SIG-M5 treated with dmso at 0.1 percent for 504 hours (cell line): Measurements from ENCODE around the gene FKBP2.
A peak's percentile ranks its signal among the peaks of the same experiment; 100 is the strongest.

Experiments
- DNase-seq: peaks from one replicate; lab custom pipeline; 2025; ENCODE audit not compliant: unreplicated experiment; lab: John Stamatoyannopoulos, UW

Gene FKBP2

DNA sequence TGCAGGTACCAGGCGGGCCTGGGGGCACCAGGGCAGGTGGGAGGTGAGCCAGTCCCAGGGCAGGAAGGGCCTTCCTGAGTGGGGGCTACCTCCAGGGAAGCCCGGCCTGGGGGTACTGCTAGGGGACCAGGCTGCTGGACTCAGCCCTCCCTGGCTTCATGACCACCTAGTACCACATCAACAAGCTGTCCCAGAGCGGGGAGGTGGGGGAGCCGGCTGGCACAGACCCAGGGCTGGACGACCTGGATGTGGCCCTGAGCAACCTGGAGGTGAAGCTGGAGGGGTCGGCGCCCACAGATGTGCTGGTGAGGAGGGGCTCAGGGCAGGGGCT is 21.6 kb upstream of the FKBP2 start:
- DNase-seq = no peak

DNA sequence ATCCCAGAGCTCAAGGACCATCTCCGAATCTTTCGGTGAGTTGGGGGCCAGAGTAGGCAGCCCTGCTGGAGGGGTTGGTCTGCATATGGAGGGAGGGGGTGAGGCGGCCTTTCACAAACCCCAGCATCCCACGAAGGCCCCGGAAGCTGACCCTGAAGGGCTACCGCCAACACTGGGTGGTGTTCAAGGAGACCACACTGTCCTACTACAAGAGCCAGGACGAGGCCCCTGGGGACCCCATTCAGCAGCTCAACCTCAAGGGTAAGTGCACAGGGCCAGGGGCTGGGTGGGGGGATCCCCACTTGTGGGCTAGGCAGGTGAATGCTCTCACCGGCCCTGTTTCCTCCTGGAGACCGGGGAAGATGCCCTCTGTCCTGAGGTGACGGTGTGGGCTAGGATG is 21.1 kb upstream of the FKBP2 start:
- DNase-seq = no peak

DNA sequence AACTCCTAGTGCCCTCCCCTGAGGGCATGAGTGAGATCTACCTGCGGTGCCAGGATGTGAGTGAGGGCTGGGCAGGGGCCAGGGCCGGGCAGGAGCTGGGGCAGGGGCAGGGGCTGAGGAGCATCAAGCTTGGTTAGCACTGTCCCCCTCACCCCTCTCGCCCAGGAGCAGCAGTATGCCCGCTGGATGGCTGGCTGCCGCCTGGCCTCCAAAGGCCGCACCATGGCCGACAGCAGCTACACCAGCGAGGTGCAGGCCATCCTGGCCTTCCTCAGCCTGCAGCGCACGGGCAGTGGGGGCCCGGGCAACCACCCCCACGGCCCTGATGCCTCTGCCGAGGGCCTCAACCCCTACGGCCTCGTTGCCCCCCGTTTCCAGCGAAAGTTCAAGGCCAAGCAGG is 20.6 kb upstream of the FKBP2 start:
- DNase-seq = no peak

DNA sequence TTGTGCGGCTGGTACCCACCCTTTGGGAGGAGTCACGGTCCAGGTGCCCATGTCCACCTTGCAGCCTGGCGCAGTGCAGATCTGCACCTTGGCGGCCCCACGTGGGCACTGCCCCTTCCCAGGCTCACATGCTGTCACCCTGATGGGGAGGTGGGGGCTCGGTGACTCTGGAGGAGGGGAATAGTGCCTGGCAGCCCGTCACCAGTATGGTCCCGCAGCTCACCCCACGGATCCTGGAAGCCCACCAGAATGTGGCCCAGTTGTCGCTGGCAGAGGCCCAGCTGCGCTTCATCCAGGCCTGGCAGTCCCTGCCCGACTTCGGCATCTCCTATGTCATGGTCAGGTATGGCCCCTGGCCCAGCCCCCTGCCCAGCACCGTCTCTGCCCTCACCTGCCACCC is 20.1 kb upstream of the FKBP2 start:
- no peak for DNase-seq

DNA sequence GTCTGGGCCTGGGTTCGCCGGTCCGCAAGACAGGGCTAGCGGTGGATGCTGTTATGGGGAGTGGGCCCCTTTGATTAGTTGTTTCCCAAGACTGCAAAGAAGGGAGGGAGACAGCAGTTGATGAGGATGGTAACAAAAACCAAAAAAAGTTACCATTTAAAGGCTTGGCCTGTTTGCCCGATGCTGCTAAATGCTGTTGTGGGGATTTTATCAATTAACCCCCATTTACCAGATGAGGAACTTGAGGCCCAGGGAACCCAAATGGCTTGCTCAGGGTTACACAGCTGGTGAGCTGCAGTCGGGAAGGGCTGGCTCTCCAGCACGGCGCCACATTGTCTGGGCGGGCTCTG is 18.3 kb upstream of the FKBP2 start:
- DNase-seq = no peak

DNA sequence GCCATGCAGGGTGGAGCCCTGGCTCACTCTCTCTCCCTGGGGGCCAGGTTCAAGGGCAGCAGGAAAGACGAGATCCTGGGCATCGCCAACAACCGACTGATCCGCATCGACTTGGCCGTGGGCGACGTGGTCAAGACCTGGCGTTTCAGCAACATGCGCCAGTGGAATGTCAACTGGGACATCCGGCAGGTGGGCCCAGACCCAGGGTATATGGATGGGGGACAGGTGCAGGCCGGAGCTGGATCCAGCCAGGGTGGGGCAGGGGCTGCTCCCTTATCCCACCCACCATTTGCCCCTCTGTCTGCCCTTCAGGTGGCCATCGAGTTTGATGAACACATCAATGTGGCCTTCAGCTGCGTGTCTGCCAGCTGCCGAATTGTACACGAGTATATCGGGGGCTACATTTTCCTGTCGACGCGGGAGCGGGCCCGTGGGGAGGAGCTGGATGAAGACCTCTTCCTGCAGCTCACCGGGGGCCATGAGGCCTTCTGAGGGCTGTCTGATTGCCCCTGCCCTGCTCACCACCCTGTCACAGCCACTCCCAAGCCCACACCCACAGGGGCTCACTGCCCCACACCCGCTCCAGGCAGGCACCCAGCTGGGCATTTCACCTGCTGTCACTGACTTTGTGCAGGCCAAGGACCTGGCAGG is 17.8 kb upstream of the FKBP2 start:
- no peak for DNase-seq

DNA sequence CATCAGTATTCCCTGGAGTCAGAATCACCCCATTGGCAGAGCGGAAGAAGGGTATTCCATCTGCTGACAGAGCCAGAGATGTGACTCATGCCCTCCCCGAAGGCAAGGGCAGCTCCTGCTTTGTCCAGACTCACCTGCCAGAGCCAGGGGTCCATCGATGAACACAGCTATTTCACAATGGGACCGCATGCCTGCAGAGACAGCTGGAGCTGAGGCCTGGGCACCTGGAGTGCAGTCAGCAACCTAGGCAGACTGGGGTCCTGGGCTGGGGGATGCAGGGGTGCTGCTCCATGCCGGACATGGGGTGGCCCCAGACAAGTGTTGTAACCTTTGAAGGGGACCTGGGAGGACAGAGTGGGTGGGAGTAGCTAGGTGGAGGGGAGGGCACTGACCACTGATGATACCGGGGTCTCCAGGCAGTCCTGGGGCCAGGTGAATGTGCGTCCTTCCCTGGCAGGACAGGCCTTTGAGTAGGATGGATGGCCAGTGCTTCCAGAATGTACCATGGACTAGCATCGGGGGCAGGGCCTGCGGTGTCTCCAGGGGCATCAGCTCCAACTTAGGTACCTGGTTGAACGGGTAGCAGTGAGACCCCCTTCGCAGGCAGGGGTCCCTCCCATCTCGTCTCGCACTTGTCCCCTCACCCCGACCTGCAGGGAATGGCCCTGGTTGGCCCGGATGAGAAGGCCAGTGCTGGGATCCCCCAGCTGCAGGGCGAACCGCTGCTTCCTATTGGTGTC is 16.6 kb upstream of the FKBP2 start:
- no peak for DNase-seq

DNA sequence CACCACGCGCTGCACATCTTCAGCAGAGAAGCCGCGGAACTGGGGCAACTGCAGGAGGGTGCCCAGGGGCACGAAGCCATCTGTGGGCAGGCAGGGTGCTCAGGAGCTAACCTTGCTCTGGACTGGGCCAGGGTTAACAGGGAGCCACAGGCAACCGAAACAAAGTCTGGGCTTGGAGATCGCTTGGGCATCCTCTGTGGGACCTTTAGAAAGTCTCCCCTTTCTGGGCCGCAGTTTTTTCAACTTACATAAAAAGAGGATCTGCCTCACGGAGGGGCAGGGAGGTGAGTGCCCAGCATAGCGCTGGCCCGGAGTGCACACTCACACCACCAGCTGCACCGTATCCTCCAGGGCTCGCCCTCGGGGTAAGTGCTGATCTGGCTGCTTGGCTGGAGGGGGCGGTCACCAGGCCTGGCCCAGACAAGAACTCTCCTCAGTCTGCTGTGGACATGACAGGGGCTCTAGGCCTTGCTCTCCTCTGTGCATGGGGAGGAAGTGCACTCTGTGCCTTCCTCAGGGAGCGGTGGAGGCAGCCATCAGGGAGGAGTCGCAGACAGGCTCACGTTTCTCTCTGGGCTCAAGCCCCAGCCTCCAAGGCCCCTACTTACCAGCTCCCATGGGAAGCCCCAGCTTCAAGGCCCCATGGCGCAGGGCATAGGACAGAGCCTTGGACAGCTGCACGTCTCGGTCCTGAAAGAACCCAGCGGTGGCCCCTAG is 15.8 kb upstream of the FKBP2 start:
- DNase-seq = no peak

DNA sequence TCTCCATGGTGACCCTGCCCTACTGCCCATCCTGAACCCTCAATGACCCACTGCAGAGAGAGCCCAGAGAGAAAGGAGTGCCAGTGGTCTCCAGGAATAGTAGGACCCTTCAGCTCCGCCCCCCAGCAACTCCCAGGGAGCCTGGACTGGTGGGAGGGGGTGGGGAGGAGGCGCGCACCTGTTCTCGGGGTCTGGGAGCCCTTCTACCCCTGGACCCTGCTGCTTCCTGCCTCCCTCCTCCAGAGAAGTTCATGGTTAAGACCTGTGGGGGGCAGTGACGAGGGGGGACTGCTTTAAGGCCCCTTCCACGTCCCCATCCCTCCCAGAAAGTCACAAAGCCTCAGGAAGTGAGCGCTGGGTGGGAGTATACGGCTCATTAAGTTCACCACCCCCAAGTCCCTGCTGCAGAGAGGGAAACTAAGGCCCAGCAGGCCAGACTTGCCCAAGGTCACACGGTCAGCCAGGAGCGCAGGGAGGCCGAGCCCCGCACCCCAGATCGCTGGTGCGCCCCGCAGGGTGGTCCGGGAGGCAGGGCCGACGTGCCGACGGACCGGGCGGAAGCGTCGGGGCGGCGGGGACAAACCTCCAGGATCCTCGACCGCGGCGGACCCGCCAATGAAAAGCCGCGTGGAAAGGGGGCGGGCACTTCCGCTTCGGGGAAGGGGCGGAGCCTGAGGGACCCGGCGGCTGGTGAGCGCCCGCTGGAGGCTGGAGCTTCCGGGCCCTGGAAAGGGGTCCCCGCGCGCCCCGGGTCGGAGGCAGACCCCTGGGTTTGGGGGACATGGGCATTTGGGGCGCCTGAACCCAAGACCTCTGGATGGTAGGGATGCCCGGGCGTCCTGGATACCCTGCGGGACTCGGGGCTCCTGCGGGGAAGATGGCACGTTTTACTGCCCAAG is 15.0 kb upstream of the FKBP2 start, which contains the start of the genes NUDT22 and TRPT1:
NUDT22 (plus strand) TSS at position 667 of the 899 bp plus-strand sequence. CDS start 379 bp downstream, outside the sequence.
TRPT1 (minus strand) TSS at position 579 of the 899 bp plus-strand sequence; CDS start at position 253, 326 bp downstream.
- DNase-seq = peak; percentile 78

DNA sequence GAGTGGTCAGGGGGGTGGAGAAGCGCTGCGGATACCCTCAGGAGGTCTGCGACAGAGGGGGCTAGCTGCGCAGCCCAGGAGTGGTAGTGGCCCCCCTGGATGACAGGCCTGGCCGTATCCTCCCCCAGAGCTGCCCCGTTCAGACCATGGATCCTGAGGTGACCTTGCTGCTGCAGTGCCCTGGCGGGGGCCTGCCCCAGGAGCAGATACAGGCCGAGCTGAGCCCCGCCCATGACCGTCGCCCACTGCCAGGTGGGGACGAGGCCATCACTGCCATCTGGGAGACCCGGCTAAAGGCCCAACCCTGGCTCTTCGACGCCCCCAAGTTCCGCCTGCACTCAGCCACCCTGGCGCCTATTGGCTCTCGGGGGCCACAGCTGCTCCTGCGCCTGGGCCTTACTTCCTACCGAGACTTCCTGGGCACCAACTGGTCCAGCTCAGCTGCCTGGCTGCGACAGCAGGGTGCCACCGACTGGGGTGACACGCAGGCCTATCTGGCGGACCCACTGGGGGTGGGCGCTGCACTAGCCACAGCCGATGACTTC is 14.3 kb upstream of the FKBP2 start:
- peak; percentile 71 for DNase-seq

DNA sequence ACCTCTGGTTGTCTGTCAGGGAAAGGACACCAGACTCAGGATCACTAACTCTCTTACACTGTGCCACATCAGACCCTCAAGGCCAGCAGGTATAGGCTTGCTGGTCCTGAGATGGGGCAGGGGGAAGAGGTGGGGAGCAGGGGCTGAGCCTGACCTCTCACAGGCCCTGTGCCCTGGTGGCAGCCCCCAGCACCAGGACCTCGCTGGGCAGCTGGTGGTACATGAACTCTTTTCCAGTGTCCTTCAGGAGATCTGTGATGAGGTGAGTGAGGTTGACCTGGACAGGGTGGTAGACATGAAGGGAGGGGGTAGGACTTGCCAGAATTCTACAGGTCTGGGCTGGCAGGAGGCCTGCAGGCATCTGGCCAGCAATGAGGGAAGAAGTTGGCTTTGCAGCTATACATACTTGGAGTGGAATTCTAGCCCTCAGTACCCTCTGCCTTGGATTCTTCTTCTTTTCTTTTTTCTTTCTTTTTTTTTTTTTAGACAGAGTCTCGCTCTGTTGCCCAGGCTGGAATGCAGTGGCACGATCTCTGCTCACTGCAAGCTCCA is 13.4 kb upstream of the FKBP2 start:
- DNase-seq = no peak

DNA sequence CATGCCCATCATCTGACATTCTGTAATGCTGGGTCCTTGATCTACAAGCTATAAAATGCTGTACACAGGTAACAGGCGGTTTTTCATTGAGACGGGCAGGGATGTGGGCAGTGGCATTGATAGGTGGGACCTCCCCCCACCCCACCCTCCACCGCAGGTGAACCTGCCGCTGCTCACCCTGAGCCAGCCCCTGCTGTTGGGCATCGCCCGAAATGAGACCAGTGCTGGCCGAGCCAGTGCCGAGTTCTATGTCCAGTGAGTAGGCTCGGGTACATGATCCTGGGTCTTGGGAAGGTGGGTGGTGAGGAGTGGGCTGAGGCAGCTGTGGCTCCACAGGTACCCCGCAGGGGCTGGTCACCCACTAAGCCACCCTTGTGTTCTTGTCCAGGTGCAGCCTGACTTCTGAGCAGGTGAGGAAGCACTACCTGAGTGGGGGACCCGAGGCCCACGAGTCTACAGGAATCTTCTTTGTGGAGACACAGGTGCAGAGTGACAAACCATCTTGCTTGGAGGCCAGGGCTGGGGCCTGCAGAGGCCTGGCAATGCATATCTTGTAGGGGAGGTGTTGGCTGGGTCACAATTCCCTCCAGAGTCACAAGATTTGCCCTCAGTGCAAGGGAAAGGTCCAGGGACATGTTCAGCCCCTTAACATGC is 11.7 kb upstream of the FKBP2 start:
- DNase-seq = no peak

DNA sequence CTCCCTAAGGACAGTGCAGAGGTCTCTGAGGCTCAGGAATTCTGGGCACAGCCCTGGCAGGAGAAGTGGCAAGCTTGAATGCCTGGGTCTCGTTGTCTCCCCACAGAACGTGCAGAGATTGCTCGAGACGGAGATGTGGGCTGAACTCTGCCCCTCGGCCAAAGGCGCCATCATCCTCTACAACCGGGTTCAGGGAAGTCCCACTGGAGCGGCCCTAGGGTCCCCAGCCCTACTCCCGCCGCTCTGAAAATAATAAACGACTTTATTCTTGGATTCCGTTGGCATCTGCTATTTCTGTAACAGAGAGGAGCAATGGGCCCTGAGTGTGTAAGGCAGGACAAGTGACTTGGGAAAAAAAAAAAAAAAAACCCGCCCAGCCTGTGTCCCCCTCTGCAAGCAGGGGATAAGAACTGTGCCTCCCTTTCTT is 11.1 kb upstream of the FKBP2 start:
- DNase-seq = no peak

DNA sequence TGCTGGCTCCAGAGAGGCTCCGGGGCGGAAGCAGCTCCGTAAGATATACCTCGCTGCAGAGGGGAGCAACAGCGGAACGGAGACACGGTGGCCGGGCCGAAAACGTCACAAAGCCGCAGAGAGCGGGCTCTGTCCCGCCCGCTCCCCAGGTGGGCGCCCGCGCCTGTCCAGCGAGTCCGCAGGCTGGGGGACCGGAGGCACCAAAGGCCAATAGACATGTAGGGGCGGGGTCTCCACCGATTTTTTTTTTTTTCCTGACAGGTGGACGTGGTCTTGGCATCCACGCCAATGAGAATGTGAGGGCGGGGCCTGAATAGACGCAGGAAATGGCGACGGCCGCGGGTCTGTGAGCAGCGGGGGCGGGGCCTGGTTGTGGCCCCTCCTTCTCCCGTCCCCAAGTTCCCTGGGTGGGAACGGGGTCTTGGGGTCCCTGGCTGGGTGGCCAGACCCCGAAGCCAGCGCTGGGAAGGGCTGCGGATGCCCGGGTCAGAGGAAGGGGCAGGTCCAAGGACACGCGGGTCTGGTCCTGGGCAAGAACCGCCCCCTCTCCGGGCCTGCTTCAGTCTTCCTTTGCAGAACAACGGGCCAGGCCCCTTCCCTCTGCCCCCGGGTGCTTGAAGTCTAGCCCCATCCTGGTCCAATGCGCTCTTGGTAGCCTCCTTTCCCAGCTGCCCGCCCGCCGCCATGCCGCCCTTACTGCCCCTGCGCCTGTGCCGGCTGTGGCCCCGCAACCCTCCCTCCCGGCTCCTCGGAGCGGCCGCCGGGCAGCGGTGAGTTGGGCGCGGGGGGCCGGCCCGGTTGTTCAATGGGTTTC is 10.5 kb upstream of the FKBP2 start, which contains the start of gene DNAJC4:
DNAJC4 (plus strand) TSS at position 378 of the 814 bp plus-strand sequence; CDS start at position 685, 307 bp downstream.
- peak; percentile 84 for DNase-seq

DNA sequence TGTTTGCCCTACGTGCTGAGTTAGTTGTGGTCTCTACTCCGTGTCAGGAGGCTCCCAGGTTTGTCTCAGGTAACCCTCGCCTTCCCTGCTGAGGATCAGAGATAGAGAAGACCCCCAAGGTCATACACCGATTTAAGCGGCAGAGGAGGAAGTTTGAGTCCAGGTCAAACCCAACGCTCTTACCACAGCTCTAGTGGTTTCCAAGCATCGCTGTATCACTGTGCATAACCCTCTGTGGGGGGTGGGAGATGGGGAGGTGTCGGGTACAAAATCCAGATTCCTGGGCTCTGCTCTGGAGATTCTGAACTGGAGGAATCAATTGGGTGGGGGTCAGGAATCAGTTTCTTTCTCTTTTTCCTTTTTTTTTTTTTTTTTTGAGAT is 9.9 kb upstream of the FKBP2 start:
- peak; percentile 55 for DNase-seq

DNA sequence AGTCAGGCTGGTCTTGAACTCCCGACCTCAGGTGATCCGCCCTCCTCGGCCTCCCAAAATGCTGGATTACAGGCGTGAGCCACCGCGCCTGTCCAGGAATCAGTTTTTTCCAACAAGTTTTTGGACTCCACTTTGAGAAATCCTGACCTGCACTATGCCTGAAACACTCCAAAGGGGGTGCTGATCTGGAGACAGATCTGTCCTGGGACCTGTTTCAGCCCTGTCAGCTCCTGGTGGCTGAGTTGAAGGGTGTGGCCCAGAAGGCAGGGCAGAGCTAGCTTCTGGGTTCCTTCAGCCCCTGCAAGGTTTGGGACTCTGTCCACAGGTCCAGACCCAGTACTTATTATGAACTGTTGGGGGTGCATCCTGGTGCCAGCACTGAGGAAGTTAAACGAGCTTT is 9.3 kb upstream of the FKBP2 start:
- no peak for DNase-seq

DNA sequence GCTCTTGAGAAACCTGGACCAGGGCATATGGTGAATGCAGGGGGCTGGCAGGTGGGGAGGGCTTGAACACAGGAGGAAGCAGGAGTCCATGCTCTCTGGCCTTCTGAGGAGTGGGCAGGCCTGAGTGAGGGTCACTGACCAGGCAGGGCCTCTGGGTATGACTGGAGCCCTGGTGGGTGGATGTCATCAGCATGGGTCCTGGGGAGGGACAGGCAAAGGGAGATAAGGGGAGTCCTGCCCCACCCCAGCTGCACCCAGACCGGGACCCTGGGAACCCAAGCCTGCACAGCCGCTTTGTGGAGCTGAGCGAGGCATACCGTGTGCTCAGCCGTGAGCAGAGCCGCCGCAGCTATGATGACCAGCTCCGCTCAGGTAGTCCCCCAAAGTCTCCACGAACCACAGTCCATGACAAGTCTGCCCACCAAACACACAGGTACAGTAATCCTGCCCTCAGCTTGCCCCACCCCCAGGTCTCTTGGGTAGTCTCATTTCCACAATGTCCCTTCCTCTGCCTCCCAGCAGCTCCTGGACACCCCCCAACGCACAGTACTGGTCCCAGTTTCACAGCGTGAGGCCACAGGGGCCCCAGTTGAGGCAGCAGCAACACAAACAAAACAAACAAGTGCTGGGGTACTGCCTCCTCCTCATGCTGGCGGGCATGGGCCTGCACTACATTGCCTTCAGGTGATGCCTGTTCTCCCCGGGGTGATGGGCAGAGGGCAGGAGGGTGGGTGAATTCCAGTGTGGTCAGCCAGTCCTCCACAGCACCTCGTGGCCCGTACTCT is 8.5 kb upstream of the FKBP2 start:
- DNase-seq = no peak

DNA sequence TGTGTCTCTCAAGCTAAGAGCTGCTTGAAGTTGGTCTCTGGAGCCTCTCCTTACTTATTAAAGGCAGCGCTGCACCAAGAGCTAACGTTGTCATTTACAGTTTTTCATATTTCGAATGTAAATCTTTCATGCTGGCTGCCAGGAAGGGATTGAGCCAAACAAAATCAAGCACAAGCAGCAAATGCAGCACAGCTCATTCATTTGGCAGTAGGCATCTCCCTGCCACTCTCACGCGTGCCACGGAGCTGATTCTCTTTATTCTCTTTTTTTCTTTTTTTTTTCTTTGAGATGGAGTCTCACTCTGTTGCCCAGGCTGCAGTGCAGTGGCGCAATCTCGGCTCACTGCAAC is 8.0 kb upstream of the FKBP2 start:
- DNase-seq = no peak
